Urinary bladder (tissue), 4 donors: Measurements from ENCODE around the gene LAG3. TPM values are rescaled to one million over a fixed set of nuclear protein-coding genes. Genes with fewer than 3 reads are reported as not detected.

Experiments used
- DNase-seq: peaks from one replicate; pipeline ENCODE4 v3.0.0-alpha.2; 2015; ENCODE audit errors: extremely low spot score
- H3K27ac ChIP-seq: one replicate; pipeline ENCODE4 v1.5.1; 2013; ENCODE audit warnings: low read depth, mild to moderate bottlenecking, moderate library complexity
- H3K36me3 ChIP-seq: one replicate; pipeline ENCODE4 v1.6.1; 2013; ENCODE audit warnings: mild to moderate bottlenecking, moderate library complexity; ENCODE audit not compliant: insufficient read depth
- H3K4me1 ChIP-seq: one replicate; pipeline ENCODE4 v1.6.1; 2013; ENCODE audit warnings: mild to moderate bottlenecking, moderate library complexity; ENCODE audit not compliant: insufficient read depth
- H3K4me3 ChIP-seq: one replicate; pipeline ENCODE4 v1.5.1; 2013; ENCODE audit warnings: low read depth, low read length
- WGBS: extraction: QIAGEN DNeasy Blood & Tissue Kit; methylation state at CpG from one replicate; pipeline ENCODE4 v1.1.7; 2013; 5-methylcytosine and 5-hydroxymethylcytosine counted together
- polyA plus RNA-seq: library from polyadenylated mRNA; stranded (reverse); fragments of 200-250 nt; gene quantifications from one replicate; pipeline ENCODE4 v1.2.3, GENCODE V29; 2013
- total RNA-seq: library from RNA; depleted of rRNA; stranded (reverse); fragments of >200 nt; gene quantifications from one replicate; pipeline ENCODE4 v1.2.3, GENCODE V29; 2014
- donor health status: healthy with polysubstance abuse.
- donor health status: healthy.

Gene LAG3
- total and polyA plus RNA-seq, 2 donors = 0.21 to 1.6 TPM

GRCh38 chr12:6782850-6783566 lies 10.7 kb downstream of the LAG3 start:
- no peak overlapping the region for H3K27ac ChIP-seq
- WGBS = 74% methylated on average over 10 of the region's 10 CpGs

DNA sequence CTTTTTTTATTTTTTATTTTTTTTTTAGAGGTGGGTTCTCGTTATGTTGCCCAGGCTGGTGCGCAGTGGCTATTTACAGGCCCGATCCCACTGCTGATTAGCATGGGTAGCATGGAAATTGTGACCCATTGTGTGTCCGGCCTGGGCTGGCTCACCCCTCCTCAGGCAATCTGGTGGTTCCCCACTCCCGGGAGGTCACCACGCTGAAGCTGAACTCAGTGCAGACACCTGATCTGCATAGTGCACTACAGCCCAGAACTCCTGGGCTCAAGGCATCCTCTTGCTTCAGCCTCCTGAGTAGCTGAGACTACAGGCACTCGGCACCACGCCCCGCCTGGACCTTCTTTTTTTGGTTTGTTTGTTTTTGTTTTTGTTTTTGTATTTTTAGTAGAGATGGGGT lies 11.5 kb downstream of the LAG3 start:
- WGBS = 92% methylated on average over 9 of the region's 9 CpGs
- Histone ChIP-seq H3K4me1 (no peaks in the 10 kb centered on the region), H3K36me3 (no peaks in the 10 kb centered on the region), H3K4me3 (no peak overlapping the region), H3K27ac (no peak overlapping the region)
- DNase-seq = no peak

More at GRCh38 chr12:6782850-6783566, 10.7 kb downstream of the LAG3 start:
- Histone ChIP-seq H3K4me1 (no peaks in the 10 kb centered on the region), H3K4me3 (no peak overlapping the region), H3K36me3 (no peaks in the 10 kb centered on the region)
- DNase-seq = no peak

GRCh38 chr12:6784296-6784695 lies 12.0 kb downstream of the LAG3 start:
- DNase-seq = no peak

GRCh38 chr12:6784761-6785160 lies 12.4 kb downstream of the LAG3 start:
- no peak overlapping the region for H3K4me3 ChIP-seq
- 71% methylated on average over 5 of the region's 5 CpGs for WGBS
- H3K4me1 ChIP-seq = no peaks in the 10 kb centered on the region
- no peak for DNase-seq
- H3K27ac ChIP-seq = no peak overlapping the region
- no peaks in the 10 kb centered on the region for H3K36me3 ChIP-seq

More at GRCh38 chr12:6784296-6784695, 12.0 kb downstream of the LAG3 start:
- H3K4me3 ChIP-seq = no peak overlapping the region
- no peaks in the 10 kb centered on the region for H3K36me3 ChIP-seq
- H3K4me1 ChIP-seq = no peaks in the 10 kb centered on the region
- WGBS = 70% methylated on average over 5 of the region's 5 CpGs
- no peak overlapping the region for H3K27ac ChIP-seq

GRCh38 chr12:6786416-6787094 lies 14.2 kb downstream of the LAG3 start:
- no peak overlapping the region for H3K4me3 ChIP-seq
- H3K27ac ChIP-seq = no peak overlapping the region
- WGBS = 69% methylated on average over 9 of the region's 9 CpGs
- DNase-seq = no peak
- no peaks in the 10 kb centered on the region for H3K4me1 ChIP-seq
- no peaks in the 10 kb centered on the region for H3K36me3 ChIP-seq

GRCh38 chr12:6787309-6787708 lies 15.0 kb downstream of the LAG3 start:
- 92% methylated on average over 5 of the region's 5 CpGs for WGBS
- no peaks in the 10 kb centered on the region for H3K36me3 ChIP-seq
- no peak overlapping the region for H3K4me3 ChIP-seq
- no peak for DNase-seq
- H3K27ac ChIP-seq = no peak overlapping the region
- no peaks in the 10 kb centered on the region for H3K4me1 ChIP-seq

GRCh38 chr12:6788972-6789924 lies 16.9 kb downstream of the LAG3 start, which contains the start of gene CD4:
Gene CD4, plus strand, starts transcription at chr12:6789528. Its CDS starts 10,611 bp downstream, at chr12:6800139.
- H3K36me3 ChIP-seq = no peaks in the 10 kb centered on the region
- WGBS = 58% methylated on average over 18 of the region's 18 CpGs
- peak within 1 kb of the TSS; percentile 4 for H3K4me3 ChIP-seq
- H3K4me1 ChIP-seq = no peaks in the 10 kb centered on the region
- no peak for DNase-seq
- peak within 1 kb of the TSS; percentile 3 for H3K27ac ChIP-seq

DNA sequence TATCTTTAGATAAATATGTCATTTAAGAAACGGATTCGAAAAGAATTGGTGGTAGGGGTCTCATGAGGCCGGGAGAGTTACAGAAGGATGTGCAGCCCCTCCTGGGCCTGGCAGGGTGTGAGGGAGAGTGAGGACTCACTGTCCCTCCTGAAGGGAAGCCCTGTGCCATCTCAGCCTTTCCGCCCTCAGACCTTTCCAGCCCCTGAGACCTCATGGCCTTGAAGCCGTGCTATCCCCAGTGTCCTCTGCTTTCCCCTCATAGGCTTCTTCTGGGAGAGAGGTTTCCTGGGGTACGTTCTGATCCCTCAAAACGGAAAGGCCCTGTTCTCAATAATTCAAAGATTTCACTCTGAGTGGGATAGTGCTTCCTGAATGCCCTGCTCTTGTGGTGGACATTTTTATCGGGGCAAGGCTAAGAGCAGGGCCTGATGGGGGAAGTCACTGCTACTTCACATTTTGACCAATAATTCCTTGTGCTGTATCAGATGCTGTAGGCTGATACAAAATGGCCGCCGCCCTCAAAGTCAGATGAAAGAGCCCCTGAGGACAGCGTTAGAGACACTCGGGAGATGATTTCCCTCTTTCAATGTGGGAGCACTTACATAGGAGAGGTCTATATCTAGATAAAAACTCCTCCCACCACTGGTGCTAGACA lies 18.3 kb downstream of the LAG3 start:
- Histone ChIP-seq H3K4me3 (no peak overlapping the region), H3K27ac (no peak overlapping the region)
- WGBS = 79% methylated on average over 12 of the region's 12 CpGs

DNA sequence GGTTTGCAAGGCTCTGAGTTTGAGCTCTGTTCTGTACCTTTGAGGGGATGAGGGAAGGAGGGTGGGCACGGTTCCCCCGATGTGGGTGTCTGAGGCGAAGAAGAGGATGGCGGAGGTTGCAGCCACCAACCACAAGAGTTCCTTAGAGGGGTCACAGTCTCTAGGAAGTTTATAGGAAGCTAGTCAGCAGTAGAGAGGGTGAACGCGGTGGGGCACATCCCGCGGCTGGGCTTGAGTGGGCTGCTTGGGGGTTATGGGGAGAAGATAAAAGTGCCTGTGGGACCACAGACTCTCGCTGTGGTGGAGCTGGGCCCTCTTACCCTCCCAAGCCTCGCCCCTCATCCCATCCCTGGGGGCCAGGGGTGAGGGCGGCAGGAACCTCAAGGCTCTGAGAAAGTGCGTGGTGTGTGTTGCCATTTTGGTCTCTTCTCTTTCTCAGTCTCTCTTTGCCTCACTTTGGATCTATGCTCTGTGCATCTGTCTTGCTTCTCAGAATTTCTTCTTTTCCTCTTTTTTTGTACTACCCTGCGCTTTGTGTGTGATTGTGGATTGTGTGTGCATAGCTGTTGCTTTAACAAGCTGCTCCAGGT lies 19.7 kb downstream of the LAG3 start:
- Histone ChIP-seq H3K27ac (no peak overlapping the region), H3K4me3 (no peak overlapping the region)
- WGBS = 80% methylated on average over 13 of the region's 13 CpGs

More for the DNA sequence above, 18.3 kb downstream of the LAG3 start:
- Histone ChIP-seq H3K36me3 (no peaks in the 10 kb centered on the region), H3K4me1 (no peaks in the 10 kb centered on the region)
- DNase-seq = no peak

DNA sequence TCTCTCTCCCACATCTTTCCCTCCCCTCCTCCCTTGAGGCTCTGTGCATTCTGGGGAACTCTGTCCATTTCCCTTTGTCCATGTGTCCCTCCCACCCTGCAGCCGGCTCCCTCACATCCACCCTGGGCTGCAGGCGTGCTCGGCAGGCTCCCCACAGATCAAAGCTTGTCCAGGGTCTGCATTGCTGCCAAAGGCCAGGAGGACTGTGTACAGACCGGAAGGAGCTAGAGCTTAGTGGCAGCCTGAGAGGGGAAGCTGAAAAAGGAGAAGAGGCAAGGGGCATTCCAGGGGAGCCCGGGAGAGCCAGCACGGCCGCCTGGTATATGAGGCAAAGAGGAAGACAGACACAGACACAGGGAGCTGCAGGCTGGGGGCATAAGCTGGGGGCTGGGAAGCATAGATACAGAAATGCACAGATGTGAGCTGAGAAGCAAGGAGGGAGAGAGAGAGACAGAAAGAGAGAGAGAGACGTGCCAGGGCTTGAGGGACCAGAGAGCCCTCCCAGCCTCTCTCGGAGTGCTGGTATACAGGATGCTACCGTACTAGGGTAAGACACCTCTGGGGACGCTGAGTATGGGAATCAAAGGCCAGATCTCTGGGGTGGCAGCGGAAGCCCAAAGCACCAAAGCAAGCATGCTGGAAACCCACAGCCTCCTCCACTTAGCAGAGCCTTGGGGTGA lies 20.3 kb downstream of the LAG3 start:
- H3K36me3 ChIP-seq = no peaks in the 10 kb centered on the region
- no peaks in the 10 kb centered on the region for H3K4me1 ChIP-seq
- H3K27ac ChIP-seq = no peak overlapping the region
- 14% methylated on average over 12 of the region's 12 CpGs for WGBS
- H3K4me3 ChIP-seq = no peak overlapping the region
- no peak for DNase-seq

More for the DNA sequence above, 19.7 kb downstream of the LAG3 start:
- H3K4me1 ChIP-seq = no peaks in the 10 kb centered on the region
- DNase-seq = no peak
- H3K36me3 ChIP-seq = no peaks in the 10 kb centered on the region

GRCh38 chr12:6795088-6795487 lies 22.8 kb downstream of the LAG3 start:
- H3K4me1 ChIP-seq = no peaks in the 10 kb centered on the region

DNA sequence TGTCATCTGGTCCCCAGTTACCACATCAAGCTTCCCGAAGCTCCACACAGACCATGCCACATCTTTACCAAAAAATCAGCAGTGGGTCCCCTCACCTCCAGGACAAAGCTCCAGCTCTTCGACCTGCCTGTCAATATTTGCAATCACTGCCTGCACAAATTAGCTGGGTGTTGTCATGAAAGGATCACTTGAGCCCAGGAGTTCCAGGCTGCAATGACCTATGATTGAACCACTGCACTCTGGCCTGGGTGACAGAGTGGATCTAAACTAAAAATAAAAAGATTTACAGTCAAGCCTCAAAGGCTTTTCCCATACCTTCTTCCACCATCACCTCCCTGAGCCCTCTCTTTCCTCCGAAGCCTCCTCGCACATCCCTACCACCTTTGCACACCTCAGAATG lies 24.3 kb downstream of the LAG3 start:
- Histone ChIP-seq H3K4me1 (no peaks in the 10 kb centered on the region), H3K36me3 (no peaks in the 10 kb centered on the region), H3K4me3 (no peak overlapping the region), H3K27ac (no peak overlapping the region)
- no peak for DNase-seq
- 90% methylated on average over 4 of the region's 4 CpGs for WGBS

More at GRCh38 chr12:6795088-6795487, 22.8 kb downstream of the LAG3 start:
- DNase-seq = no peak
- WGBS = 77% methylated on average over 2 of the region's 2 CpGs
- Histone ChIP-seq H3K27ac (no peak overlapping the region), H3K4me3 (no peak overlapping the region), H3K36me3 (no peaks in the 10 kb centered on the region)
